UCSD-AML1 (cell line): ENCODE data around the gene TLE6.
"Not testable (repeated sequence)": the region's sequence is repeated elsewhere in the genome, so short reads cannot be mapped to it uniquely, and the experiment has no call there.

Source experiments
- DNase-seq: peaks from one replicate; lab custom pipeline; 2025; ENCODE audit not compliant: unreplicated experiment; lab: John Stamatoyannopoulos, UW

Gene TLE6

DNA sequence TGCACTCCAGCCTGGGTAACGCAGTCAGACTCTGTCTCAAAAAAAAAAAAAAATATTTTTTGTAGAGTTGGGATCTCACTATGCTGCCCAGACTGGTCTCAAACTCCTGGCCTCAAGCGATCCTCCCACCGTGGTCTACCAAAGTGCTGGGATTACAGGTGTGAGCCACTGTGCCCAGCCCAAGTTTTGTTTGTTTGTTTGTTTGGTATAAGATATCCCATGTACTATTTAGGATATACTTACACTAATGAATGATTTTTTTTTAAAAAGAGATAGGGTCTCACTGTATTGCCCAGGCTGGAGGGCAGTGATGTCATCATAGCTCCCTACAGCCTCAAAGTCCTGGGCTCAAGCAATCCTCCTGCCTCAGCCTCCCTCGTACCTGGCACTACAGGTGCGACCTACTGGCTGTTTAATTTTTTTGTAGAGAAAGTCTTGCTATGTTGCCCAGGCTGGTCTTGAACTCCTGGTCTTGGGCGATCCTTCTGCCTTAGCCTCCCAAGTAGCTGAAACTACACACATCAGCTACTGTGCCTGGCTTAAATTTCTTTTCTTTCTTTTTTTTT is 24.0 kb downstream of the TLE6 start:
- DNase-seq, result no peak

DNA sequence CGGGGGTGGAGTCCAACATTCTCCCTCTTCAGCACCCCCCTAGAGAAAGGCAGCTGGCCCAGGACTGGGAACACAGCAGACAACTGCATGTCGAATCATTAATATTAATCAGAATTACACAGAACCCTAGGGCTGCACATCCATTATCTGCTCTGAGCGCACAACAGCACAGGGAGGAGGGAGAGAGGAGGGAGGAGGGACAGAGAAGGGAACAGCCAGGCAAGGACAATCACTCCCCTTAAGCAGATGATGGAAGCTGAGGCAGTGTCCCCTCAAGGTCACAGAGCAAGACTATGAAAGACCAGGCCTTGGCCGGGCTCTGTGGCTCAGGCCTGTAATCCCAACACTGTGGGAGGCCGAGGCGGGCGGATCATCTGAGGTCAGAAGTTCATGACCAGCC is 25.7 kb downstream of the TLE6 start:
- DNase-seq, result no peak

DNA sequence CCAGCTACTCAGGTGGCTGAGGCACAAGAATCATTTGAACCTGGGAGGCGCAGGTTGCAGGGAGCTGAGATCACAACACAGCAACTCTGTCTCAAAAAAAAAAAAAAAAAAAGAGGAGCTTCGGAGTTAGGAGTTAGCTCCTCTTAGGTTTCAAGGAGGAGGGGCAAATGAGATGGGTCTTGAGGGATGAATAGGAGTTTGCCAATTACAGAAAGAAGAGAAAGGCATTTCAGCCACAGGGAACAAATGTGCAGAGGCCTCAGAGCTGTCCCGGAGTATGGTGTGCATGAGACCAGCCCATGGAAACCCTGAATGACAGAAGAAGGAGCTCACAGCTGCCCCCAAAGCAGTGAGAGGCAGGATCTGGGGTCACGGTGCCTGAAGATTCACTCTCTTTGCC is 27.2 kb downstream of the TLE6 start:
- no peak for DNase-seq

- no peak for DNase-seq
Observed at GRCh38 chr19:3005345-3005744, 28.0 kb downstream of the TLE6 start.

DNA sequence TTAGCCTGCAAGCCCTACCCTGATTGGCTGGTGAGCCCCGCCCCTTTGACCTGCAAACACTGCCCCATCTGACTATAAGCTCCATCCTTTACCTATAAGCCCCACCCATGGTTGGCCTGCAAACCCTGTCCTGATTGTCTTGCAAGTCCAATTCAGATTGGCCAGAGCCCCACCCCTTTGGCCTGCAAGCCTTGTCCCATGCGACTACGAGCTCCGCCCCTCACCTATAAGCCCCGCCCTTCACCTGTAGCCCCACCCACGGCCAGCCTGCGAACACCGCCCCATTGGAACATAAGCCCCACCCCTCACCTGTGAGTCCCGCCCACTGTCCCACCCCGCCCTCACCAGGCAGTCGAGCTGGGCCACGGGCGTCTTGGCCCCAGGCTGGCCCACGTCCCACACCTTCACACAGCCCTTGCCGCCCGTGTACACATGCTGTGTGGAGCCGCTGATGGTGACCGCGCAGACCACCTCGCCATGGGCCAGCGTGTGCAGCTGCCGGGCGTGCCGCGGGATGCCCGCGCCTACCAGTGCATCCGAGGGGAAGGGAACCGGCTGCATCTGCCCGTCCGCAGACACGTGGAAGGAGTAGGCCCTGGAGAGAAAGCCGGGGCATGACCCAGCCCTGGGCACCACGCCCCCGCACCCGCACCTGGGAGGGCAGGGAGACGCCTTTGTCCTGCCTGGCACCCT is 28.9 kb downstream of the TLE6 start:
- no peak for DNase-seq

DNA sequence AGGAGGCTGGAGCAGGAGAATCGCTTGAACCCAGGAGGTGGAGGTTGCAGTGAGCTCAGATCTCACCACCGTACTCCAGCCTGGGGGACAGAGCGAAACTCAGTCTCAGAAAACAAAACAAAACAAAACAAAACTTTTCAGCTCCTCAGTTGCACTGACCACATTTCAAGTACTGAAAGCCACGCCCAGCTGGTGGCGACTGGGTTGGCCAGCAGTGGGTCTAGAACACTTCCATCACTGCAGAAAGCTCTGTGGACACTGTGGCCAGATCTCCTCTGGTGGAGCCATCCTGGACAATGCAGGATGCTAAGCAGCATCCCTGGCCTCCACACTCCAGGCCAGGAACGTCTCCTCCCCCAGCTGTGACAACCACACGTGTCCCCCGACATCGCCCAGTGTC is 30.6 kb downstream of the TLE6 start:
- no peak for DNase-seq

GRCh38 chr19:3008994-3009393 is 31.6 kb downstream of the TLE6 start:
- DNase-seq, result no peak

- DNase-seq, result no peak
Observed at GRCh38 chr19:3010871-3011270, 33.5 kb downstream of the TLE6 start.

DNA sequence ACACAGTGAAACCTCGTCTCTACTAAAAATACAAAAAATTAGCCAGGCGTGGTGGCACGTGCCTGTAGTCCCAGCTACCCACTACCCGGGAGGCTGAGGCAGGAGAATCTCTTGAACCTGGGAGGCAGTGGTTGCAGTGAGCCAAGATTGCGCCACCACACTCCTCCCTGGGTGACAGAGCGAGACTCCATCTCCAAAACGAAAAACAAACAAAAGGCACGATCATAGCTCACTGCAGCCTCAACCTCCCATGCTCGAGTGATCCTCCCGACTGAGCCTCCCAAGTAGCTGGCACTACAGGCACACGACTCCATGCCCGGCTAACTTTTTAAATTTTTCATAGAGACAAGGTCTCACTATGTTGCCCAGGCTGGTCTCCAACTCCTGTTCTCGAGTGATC is 34.7 kb downstream of the TLE6 start:
- DNase-seq, result not testable (repeated sequence)

- DNase-seq, result no peak
Observed at GRCh38 chr19:3012621-3013262, 35.4 kb downstream of the TLE6 start.

DNA sequence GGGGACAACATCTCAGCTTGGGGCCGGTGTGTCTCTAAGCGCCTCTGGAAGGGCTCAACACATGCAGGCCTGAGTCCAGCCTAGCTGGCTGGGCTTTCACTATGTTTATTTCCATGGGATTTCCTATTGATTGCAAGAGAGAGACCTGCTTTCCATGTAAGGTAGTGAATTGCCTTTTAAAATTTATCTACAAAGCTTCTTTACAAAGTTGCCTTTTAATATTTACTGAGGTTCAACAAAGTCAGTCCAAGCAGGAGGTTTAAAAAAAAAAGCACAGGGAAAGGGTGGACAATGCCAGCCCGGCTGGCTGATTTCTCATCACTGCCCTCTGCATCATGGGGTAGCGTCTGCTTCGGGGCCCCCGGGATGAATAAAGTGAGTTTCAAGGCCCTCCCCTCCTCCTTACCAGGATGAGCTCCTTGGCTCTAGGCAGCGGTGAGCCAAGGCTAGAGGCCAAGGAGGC is 35.9 kb downstream of the TLE6 start:
- no peak for DNase-seq

DNA sequence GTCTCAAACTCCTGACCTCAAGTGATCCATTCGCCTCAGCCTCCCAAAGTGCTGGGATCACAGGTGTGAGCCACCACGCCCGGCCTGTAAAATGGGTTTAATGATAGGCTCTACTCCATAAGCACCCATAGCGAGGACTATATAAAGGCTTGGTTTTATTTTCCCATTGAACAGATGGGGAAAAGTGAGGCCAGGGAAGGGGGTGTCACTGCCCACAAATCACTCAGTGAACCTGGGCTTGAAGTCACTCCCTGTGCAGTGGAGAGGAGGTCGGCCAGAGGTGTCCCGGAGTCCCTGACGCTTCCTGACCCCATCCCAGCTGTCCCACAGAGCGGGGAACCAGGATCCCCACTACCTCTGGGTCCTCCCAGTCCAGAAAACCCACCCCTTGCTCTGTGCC is 36.8 kb downstream of the TLE6 start:
- DNase-seq, result no peak

- no peak for DNase-seq
Observed at GRCh38 chr19:3015126-3016057, 38.0 kb downstream of the TLE6 start.

DNA sequence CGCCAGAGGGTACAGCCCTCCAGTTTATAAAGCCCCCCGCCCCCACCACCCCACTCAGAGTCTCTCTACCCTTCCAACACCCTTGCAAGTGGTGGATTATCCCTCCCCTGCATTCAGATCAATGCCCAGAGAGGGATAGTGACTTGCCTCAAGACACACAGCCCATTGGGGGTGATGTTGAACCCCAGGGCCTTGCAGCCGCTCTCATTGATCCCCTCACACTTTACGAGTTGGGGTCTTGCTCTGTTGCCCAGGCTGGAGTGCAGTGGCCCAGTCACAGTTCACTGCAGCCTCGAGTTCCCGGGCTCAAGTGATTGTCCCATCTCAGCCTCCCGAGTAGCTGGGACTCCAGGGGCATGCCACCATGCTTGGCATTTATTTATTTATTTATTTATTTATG is 40.6 kb downstream of the TLE6 start:
- no peak for DNase-seq

- no peak for DNase-seq
Observed at GRCh38 chr19:3019211-3019854, 42.0 kb downstream of the TLE6 start.

- DNase-seq, result no peak
Observed at GRCh38 chr19:3020321-3020960, 43.1 kb downstream of the TLE6 start.

GRCh38 chr19:3024509-3024869 is 47.1 kb downstream of the TLE6 start:
- no peak for DNase-seq

- DNase-seq, result no peak
Observed at GRCh38 chr19:3024870-3025548, 47.6 kb downstream of the TLE6 start.

GRCh38 chr19:3025549-3025886 is 48.2 kb downstream of the TLE6 start:
- DNase-seq, result no peak

- DNase-seq, result no peak
Observed at GRCh38 chr19:3026768-3027167, 49.4 kb downstream of the TLE6 start.
